ENCODE data around the gene BDNF. TPM values are rescaled to one million over a fixed set of nuclear protein-coding genes. Genes with fewer than 3 reads are reported as not detected.
A peak's percentile ranks its signal among the peaks of the same experiment; 100 is the strongest.

The BDNF gene
- total and polyA plus RNA-seq, 7 donors = 0.01 to 3.4 (median 0.13) TPM; not detected in 1

- no peak for TF ChIP-seq CTCF (IDR thresholded peaks at IDR 0.05)
- 60 to 67% (median 64%) methylated on average over 4 of the region's 4 CpGs for WGBS, 3 donors
- DNase-seq (no peak), ATAC-seq (no peak)
- intact Hi-C loops (cut with DNase I) = no loop called here
- no peak overlapping the region for H3K27ac ChIP-seq
- H3K36me3 ChIP-seq (ENCODE audit: insufficient read depth in 1 of 2, low read depth in 1 of 2) = no peaks in the 10 kb centered on the region
- H3K9me3 ChIP-seq = no peaks in the 10 kb centered on the region
- H3K4me1 ChIP-seq = peaks cover 7% of the 10 kb centered on the region
- H3K4me3 ChIP-seq = no peak overlapping the region
- H3K27me3 ChIP-seq (ENCODE audit: insufficient read depth in 3 of 3, low read length in 2 of 3) = no peaks in the 10 kb centered on the region
Observed at GRCh38 chr11:27650988-27651387, 49.3 kb downstream of the BDNF start.

- Histone ChIP-seq H3K27ac (no peak overlapping the region), H3K4me3 (no peak overlapping the region), H3K9me3 (no peaks in the 10 kb centered on the region), H3K27me3 (ENCODE audit: insufficient read depth in 3 of 3, low read length in 2 of 3) (no peaks in the 10 kb centered on the region), H3K4me1 (peaks cover 7% of the 10 kb centered on the region), H3K36me3 (ENCODE audit: insufficient read depth in 1 of 2, low read depth in 1 of 2) (no peaks in the 10 kb centered on the region)
- ATAC-seq = no peak
- no peak for TF ChIP-seq CTCF (IDR thresholded peaks at IDR 0.05)
- DNase-seq = no peak
- intact Hi-C loops (cut with DNase I) = no loop called here
- WGBS, 3 donors = 27 to 47% (median 33%) methylated on average over 2 of the region's 2 CpGs
Observed at GRCh38 chr11:27649800-27650199, 50.5 kb downstream of the BDNF start.

GRCh38 chr11:27648840-27649239 is 51.4 kb downstream of the BDNF start:
- intact Hi-C loops (cut with DNase I) = no loop called here
- Histone ChIP-seq H3K27me3 (ENCODE audit: insufficient read depth in 3 of 3, low read length in 2 of 3) (no peaks in the 10 kb centered on the region), H3K36me3 (ENCODE audit: insufficient read depth in 1 of 2, low read depth in 1 of 2) (no peaks in the 10 kb centered on the region), H3K27ac (no peak overlapping the region), H3K9me3 (no peaks in the 10 kb centered on the region), H3K4me3 (no peak overlapping the region), H3K4me1 (peaks cover 7% of the 10 kb centered on the region)
- ATAC-seq (peak; percentile 27 to 70 (median 52)), DNase-seq (no peak)
- no peak for TF ChIP-seq CTCF (IDR thresholded peaks at IDR 0.05)

GRCh38 chr11:27646051-27646818 is 54.0 kb downstream of the BDNF start:
- WGBS, 3 donors = 27 to 37% (median 31%) methylated on average over 9 of the region's 9 CpGs
- intact Hi-C loops (cut with DNase I) = no loop called here
- ATAC-seq (peak; percentile 73 to 87 (median 83)), DNase-seq (peak; percentile 13 to 55)
- H3K4me1 ChIP-seq = peaks cover 8% of the 10 kb centered on the region
- H3K27me3 ChIP-seq (ENCODE audit: insufficient read depth in 3 of 3, low read length in 2 of 3) = no peaks in the 10 kb centered on the region
- H3K36me3 ChIP-seq (ENCODE audit: insufficient read depth in 1 of 2, low read depth in 1 of 2) = no peaks in the 10 kb centered on the region
- H3K4me3 ChIP-seq = peak overlapping the region; percentile 12
- no peaks in the 10 kb centered on the region for H3K9me3 ChIP-seq
- peak overlapping the region; percentile 5 for H3K27ac ChIP-seq
- no peak for TF ChIP-seq CTCF (IDR thresholded peaks at IDR 0.05)

- ATAC-seq (no peak), DNase-seq (no peak)
- intact Hi-C loops (cut with DNase I) = no loop called here
- H3K36me3 ChIP-seq (ENCODE audit: insufficient read depth in 1 of 2, low read depth in 1 of 2) = no peaks in the 10 kb centered on the region
- no peak overlapping the region for H3K27ac ChIP-seq
- 69 to 73% (median 73%) methylated on average over 2 of the region's 2 CpGs for WGBS, 3 donors
- TF ChIP-seq CTCF (IDR thresholded peaks at IDR 0.05) = no peak
- no peaks in the 10 kb centered on the region for H3K9me3 ChIP-seq
- no peak overlapping the region for H3K4me3 ChIP-seq
- H3K27me3 ChIP-seq (ENCODE audit: insufficient read depth in 3 of 3, low read length in 2 of 3) = no peaks in the 10 kb centered on the region
- peaks cover 12% of the 10 kb centered on the region for H3K4me1 ChIP-seq
Observed at GRCh38 chr11:27642954-27643353, 57.3 kb downstream of the BDNF start.

Data from psoas muscle (tissue), 8 donors.